Esophagus squamous epithelium (tissue), 4 donors: ENCODE data around the gene NDEL1.

Experiments used
- POLR2A ChIP-seq, 4 donors: fragments of 450-650 bp; IDR thresholded peaks; one replicate each; pipeline ENCODE4 v1.6.1; 2017; ENCODE audit warnings: antibody characterized with exemption in 4 of 4, mild to moderate bottlenecking in 4 of 4, moderate library complexity in 3 of 4
- TF ChIP-seq, protein P1 (sequence below), 6 experiments: fragments of 450-650 bp in 4 of 6; fragments of 200-600 bp in 2 of 6; sonication (generic) in 2 of 6; IDR thresholded peaks; one replicate each; pipeline ENCODE4 v1.5.1; 2016 to 2019; ENCODE audit warnings: antibody characterized with exemption in 6 of 6, mild to moderate bottlenecking in 4 of 6, moderate library complexity in 4 of 6

- TF ChIP-seq POLR2A (IDR thresholded peaks at IDR 0.05): no peak
- TF ChIP-seq, protein P1, sequence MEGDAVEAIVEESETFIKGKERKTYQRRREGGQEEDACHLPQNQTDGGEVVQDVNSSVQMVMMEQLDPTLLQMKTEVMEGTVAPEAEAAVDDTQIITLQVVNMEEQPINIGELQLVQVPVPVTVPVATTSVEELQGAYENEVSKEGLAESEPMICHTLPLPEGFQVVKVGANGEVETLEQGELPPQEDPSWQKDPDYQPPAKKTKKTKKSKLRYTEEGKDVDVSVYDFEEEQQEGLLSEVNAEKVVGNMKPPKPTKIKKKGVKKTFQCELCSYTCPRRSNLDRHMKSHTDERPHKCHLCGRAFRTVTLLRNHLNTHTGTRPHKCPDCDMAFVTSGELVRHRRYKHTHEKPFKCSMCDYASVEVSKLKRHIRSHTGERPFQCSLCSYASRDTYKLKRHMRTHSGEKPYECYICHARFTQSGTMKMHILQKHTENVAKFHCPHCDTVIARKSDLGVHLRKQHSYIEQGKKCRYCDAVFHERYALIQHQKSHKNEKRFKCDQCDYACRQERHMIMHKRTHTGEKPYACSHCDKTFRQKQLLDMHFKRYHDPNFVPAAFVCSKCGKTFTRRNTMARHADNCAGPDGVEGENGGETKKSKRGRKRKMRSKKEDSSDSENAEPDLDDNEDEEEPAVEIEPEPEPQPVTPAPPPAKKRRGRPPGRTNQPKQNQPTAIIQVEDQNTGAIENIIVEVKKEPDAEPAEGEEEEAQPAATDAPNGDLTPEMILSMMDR (IDR thresholded peaks at IDR 0.05): no peak
Measured at GRCh38 chr17:8489841-8490240, 54.2 kb downstream of the NDEL1 start.
